Retinal pigment epithelial cell (primary cell): ENCODE measurements around the gene TUBB4B.

Experiments
- DNase-seq: peaks from one replicate; pipeline ENCODE4 v3.0.0-alpha.2; 2010; ENCODE audit warnings: low read depth
- H3K4me3 ChIP-seq: 2 replicates; pipeline ENCODE4 v1.5.1; 2011; ENCODE audit warnings: mild to moderate bottlenecking, low read length, control low read depth, moderate library complexity
- CTCF ChIP-seq: conservative IDR thresholded peaks from 2 replicates; pipeline ENCODE4 v1.5.1; 2011; ENCODE audit warnings: low read depth, low read length, control low read depth, inconsistent platforms

TUBB4B gene

GRCh38 chr9:137218754-137219271, 22.3 kb upstream of the TUBB4B start:
- no peak overlapping the region for H3K4me3 ChIP-seq
- no peak for TF ChIP-seq CTCF
- DNase-seq: no peak

DNA sequence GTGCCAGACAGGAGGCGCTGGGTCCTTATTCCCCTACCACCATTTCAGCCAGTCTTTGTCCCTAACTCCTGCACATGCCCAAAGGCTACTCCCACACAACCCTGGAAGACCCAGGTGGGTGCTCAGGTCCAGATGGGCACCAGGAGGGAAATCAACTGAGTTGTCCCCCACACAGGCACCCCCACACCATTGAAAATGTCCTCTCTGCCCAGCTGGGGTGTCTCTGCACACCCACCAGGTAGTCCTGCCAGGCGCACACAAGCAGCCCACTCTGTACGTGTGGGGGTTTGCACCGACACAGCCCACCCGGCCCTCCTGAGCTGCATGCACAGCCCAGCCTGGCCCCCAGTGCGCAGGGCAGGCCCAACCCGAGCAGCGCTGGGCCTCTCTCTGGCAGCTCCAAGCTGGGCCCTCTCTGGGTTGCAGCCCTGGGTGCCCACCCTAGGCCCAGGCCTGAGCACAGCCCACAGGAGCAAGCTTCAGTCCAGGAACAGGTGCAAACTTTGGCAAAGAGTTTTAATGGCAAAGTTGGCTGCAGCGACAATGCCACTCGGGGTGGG, 21.2 kb upstream of the TUBB4B start:
- TF ChIP-seq CTCF: no peak
- no peak overlapping the region for H3K4me3 ChIP-seq
- no peak for DNase-seq

- no peak overlapping the region for H3K4me3 ChIP-seq
- no peak for DNase-seq
- TF ChIP-seq CTCF: no peak
Measured at GRCh38 chr9:137220317-137221094, 20.6 kb upstream of the TUBB4B start.

DNA sequence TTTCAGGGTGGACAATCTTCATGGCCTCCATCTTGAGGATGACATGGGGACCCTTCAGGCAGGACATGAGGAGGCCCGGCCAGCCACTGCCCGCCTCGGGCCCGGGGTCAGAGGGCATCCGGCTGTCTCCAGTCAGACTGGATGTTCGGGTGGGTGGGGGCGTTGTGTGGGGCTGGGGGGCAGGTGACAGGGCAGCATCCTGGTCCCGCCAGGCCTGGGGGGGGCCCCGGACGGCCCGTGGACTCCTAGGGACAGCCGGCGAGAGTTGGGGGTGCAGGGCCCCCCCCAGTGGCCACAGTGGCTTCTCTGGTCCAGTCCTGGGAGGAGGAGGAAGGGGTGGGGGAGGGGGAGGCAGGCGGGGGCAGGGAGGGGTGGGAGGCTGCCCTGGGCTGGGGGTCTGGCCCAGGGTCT, 20.0 kb upstream of the TUBB4B start:
- TF ChIP-seq CTCF: no peak
- no peak for DNase-seq
- no peak overlapping the region for H3K4me3 ChIP-seq

DNA sequence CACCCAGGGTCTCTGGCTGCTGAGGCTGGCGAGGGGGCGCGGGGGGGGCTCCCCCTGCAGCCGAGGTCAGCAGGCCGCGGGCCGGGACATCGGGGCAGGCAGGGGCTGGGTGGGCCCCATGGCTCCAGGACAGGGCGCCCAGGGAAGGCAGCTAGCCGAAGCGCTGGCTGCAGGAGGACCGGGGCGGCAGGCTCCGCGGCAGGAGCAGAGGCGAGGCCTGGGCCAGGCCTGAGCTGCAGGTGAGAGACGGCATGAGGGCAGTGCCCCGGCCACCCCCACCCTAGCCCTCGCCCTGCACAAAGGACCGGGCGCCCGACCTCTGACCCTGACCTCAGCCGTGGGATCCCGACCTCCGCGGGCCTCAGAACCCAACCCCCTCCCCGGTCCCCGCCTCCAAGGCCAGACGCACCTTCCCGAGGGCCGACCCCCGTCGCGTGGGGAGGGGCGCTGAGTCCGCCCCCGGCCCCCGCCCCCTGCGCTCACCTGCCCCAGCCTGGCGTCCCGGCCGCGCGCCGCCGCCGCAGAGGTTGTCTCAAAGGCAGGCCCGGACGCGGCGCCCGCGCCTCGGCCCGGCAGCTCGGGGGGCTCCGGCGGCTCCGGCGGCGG, 19.5 kb upstream of the TUBB4B start:
- peak overlapping the region; percentile 49 for H3K4me3 ChIP-seq
- TF ChIP-seq CTCF: no peak
- no peak for DNase-seq

DNA sequence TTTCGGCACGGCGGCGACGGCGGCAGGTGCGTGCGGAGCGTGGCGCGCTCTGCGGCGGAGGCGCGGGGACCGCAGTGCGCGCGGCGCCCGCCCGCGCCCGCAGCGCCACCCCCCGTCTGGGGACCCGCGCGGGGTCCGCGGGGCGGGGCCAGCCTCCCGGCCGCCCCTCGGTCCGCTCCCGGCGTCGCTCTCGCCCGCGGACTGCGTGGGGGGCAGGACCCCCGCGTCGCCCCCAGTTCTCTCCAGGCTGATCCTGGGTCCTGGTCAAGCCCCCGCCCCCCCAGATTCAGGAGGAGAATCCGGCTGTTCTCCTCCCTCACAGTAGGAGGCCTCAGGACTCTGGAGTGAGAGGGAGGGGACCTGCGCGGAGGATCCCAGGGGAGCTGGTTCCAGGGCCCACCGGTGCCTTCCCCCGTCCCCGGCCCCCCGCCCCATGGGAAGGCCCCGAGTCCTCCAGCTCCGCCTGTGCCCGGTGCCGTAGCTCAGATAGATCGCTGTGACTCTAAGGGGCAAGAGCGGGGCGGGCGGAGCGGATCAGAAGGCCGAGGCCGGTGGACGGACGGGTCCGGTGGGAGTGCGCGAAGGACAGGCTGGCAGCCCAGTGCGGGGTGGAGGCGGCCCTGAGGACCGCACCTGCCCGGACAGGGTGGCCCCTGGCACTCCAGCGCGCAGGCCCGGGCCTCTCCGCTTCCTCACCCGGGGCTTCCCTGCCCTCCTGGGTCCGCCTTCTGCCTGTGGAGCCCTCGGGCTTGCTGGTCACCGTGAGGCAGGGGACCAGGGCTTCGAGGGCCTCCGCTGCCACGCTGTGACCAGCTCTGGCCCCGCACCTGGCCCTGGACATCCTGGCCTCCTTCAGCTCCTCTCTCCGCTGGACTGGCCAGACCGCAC, 18.7 kb upstream of the TUBB4B start, which contains the start of gene RNF208:
Gene RNF208 (minus strand): TSS at position 51 of the 888 bp plus-strand sequence. CDS start 1,028 bp downstream, outside the sequence.
- no peak for TF ChIP-seq CTCF
- peak within 1 kb of the TSS; percentile 77 for H3K4me3 ChIP-seq
- no peak for DNase-seq
